NCI-H69 (cell line): Measurements from ENCODE around the gene PRR14L.
"Not testable (repeated sequence)": the region's sequence is repeated elsewhere in the genome, so short reads cannot be mapped to it uniquely, and the experiment has no call there.

Source experiments
- DNase-seq: peaks from one replicate; lab custom pipeline; 2025; lab: John Stamatoyannopoulos, UW

PRR14L gene

GRCh38 chr22:31740314-31740713, 9.6 kb downstream of the PRR14L start:
- not testable (repeated sequence) for DNase-seq

GRCh38 chr22:31739795-31740201, 10.1 kb downstream of the PRR14L start:
- DNase-seq: no peak

- DNase-seq: no peak
Observed at GRCh38 chr22:31738566-31738965, 11.4 kb downstream of the PRR14L start.

- DNase-seq: no peak
Observed at GRCh38 chr22:31737932-31738331, 12.0 kb downstream of the PRR14L start.

- no peak for DNase-seq
Observed at GRCh38 chr22:31736458-31736857, 13.5 kb downstream of the PRR14L start.

GRCh38 chr22:31734512-31734911, 15.4 kb downstream of the PRR14L start:
- DNase-seq: no peak

GRCh38 chr22:31733580-31734079, 16.3 kb downstream of the PRR14L start:
- DNase-seq: no peak

GRCh38 chr22:31732089-31732829, 17.7 kb downstream of the PRR14L start:
- DNase-seq: no peak

GRCh38 chr22:31730344-31730711, 19.6 kb downstream of the PRR14L start:
- no peak for DNase-seq

GRCh38 chr22:31728857-31729256, 21.1 kb downstream of the PRR14L start:
- no peak for DNase-seq

- no peak for DNase-seq
Observed at GRCh38 chr22:31726692-31727091, 23.2 kb downstream of the PRR14L start.

GRCh38 chr22:31723723-31724122, 26.2 kb downstream of the PRR14L start:
- no peak for DNase-seq

- DNase-seq: no peak
Observed at GRCh38 chr22:31719850-31720471, 30.0 kb downstream of the PRR14L start.

- DNase-seq: no peak
Observed at GRCh38 chr22:31715147-31715778, 34.7 kb downstream of the PRR14L start.

- not testable (repeated sequence) for DNase-seq
Observed at GRCh38 chr22:31711226-31711625, 38.7 kb downstream of the PRR14L start.

GRCh38 chr22:31707519-31707918, 42.4 kb downstream of the PRR14L start:
- DNase-seq: no peak

GRCh38 chr22:31695423-31695822, 54.5 kb downstream of the PRR14L start:
- no peak for DNase-seq

- not testable (repeated sequence) for DNase-seq
Observed at GRCh38 chr22:31694046-31694445, 55.9 kb downstream of the PRR14L start.

GRCh38 chr22:31692186-31692886, 57.6 kb downstream of the PRR14L start:
- no peak for DNase-seq

GRCh38 chr22:31691408-31691807, 58.5 kb downstream of the PRR14L start:
- no peak for DNase-seq

- DNase-seq: no peak
Observed at GRCh38 chr22:31683181-31684105, 66.5 kb downstream of the PRR14L start.
